ENCODE results near the gene MCTP1.

MCTP1 gene

GRCh38 chr5:94893412-94894135, 391.3 kb downstream of the MCTP1 start:
- ATAC-seq: peak; percentile 79
- no peak for TF ChIP-seq ESRRG (CRISPR knock-in tag; IDR thresholded peaks at IDR 0.05)
- TF ChIP-seq ZNF8 (CRISPR knock-in tag; IDR thresholded peaks at IDR 0.05): 0 out of 2 replicates have a peak, but pooled peaks have one; percentile 22

GRCh38 chr5:94891972-94892371, 392.9 kb downstream of the MCTP1 start:
- TF ChIP-seq POU6F1 (CRISPR knock-in tag; IDR thresholded peaks at IDR 0.05; ENCODE audit: borderline replicate concordance, low read depth) (no peak), CSDC2 (CRISPR knock-in tag; IDR thresholded peaks at IDR 0.05) (no peak), RARB (CRISPR knock-in tag; IDR thresholded peaks at IDR 0.05) (no peak), ZNF565 (CRISPR knock-in tag; conservative IDR thresholded peaks at IDR 0.05; ENCODE audit: low read depth) (no peak), CREB5 (CRISPR knock-in tag; IDR thresholded peaks at IDR 0.05; ENCODE audit: low read depth) (no peak), BACH2 (CRISPR knock-in tag; IDR thresholded peaks at IDR 0.05; ENCODE audit: borderline replicate concordance) (no peak), OSR1 (CRISPR knock-in tag; IDR thresholded peaks at IDR 0.05) (no peak), ISL1 (CRISPR knock-in tag; IDR thresholded peaks at IDR 0.05) (no peak), ZNF8 (CRISPR knock-in tag; IDR thresholded peaks at IDR 0.05) (no peak)
- ATAC-seq: no peak

- no peak for ATAC-seq
- no peak for TF ChIP-seq ZNF70 (CRISPR knock-in tag; IDR thresholded peaks at IDR 0.05)
- no peak for TF ChIP-seq ESRRG (CRISPR knock-in tag; IDR thresholded peaks at IDR 0.05)
- no peak for TF ChIP-seq ARNTL (CRISPR knock-in tag; IDR thresholded peaks at IDR 0.05; ENCODE audit: borderline replicate concordance, low read depth)
- no peak for TF ChIP-seq POU6F1 (CRISPR knock-in tag; IDR thresholded peaks at IDR 0.05; ENCODE audit: borderline replicate concordance, low read depth)
- no peak for TF ChIP-seq RARB (CRISPR knock-in tag; IDR thresholded peaks at IDR 0.05)
- TF ChIP-seq GLIS3 (CRISPR knock-in tag; IDR thresholded peaks at IDR 0.05): no peak
- no peak for TF ChIP-seq ZNF8 (CRISPR knock-in tag; IDR thresholded peaks at IDR 0.05)
- TF ChIP-seq ZFP30 (CRISPR knock-in tag; IDR thresholded peaks at IDR 0.05): no peak
- no peak for TF ChIP-seq PATZ1 (CRISPR knock-in tag; IDR thresholded peaks at IDR 0.05; ENCODE audit: borderline replicate concordance)
- no peak for TF ChIP-seq ZFP3 (CRISPR knock-in tag; IDR thresholded peaks at IDR 0.05)
- no peak for TF ChIP-seq PPARA (CRISPR knock-in tag; IDR thresholded peaks at IDR 0.05; ENCODE audit: borderline replicate concordance)
- TF ChIP-seq ZC3H10 (CRISPR knock-in tag; IDR thresholded peaks at IDR 0.05): no peak
- no peak for TF ChIP-seq CREB5 (CRISPR knock-in tag; IDR thresholded peaks at IDR 0.05; ENCODE audit: low read depth)
- no peak for TF ChIP-seq TCF4 (CRISPR knock-in tag; IDR thresholded peaks at IDR 0.05; ENCODE audit: borderline replicate concordance)
- TF ChIP-seq CSRNP3 (CRISPR knock-in tag; IDR thresholded peaks at IDR 0.05): no peak
- TF ChIP-seq ZNF565 (CRISPR knock-in tag; conservative IDR thresholded peaks at IDR 0.05; ENCODE audit: low read depth): no peak
- no peak for TF ChIP-seq BACH2 (CRISPR knock-in tag; IDR thresholded peaks at IDR 0.05; ENCODE audit: borderline replicate concordance)
Observed at GRCh38 chr5:94891565-94891964, 393.3 kb downstream of the MCTP1 start.

All from SK-N-SH treated with all-trans-retinoic acid at 6 μM for 48 hours (cell line).